Stimulated activated CD8-positive, alpha-beta memory T cell treated with anti-CD3 and anti-CD28 coated beads, Interleukin-4, amount 100 ng/mL, for 4 hours (primary cell): ENCODE data around the gene NUP50.

ENCODE experiments used
- DNase-seq, 2 donors: peaks; one replicate each; pipeline ENCODE4 v3.0.0-alpha.2; 2020; ENCODE audit warnings: low read depth in 2 of 2, low spot score in 1 of 2

Gene NUP50, protein sequence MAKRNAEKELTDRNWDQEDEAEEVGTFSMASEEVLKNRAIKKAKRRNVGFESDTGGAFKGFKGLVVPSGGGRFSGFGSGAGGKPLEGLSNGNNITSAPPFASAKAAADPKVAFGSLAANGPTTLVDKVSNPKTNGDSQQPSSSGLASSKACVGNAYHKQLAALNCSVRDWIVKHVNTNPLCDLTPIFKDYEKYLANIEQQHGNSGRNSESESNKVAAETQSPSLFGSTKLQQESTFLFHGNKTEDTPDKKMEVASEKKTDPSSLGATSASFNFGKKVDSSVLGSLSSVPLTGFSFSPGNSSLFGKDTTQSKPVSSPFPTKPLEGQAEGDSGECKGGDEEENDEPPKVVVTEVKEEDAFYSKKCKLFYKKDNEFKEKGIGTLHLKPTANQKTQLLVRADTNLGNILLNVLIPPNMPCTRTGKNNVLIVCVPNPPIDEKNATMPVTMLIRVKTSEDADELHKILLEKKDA

GRCh38 chr22:45163451-45164269, at the start of gene NUP50:
Gene NUP50, plus strand, starts transcription at chr22:45163925. Its CDS starts 4,253 bp downstream, at chr22:45168178.
- DNase-seq, result peak; percentile 84 to 92

DNA sequence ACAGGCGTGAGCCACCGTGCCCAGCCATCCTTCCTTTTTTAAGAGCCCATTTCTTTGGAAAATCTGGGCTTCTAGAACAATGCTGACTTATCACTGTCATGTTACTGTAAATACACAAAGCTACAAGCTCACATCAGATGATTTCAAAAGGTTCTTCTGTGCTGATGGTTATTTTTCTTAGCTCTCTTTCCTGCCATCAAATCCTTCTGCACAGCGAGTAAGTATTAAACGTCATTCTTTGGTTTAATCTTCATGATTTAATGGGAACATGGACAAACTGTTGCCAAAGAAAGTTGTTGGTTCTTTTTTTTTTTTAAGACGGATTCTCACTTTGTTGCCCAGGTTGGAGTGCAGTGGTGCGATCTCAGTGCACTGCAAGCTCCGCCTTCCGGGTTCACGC, 43.3 kb upstream of the NUP50 start:
- no peak for DNase-seq

DNA sequence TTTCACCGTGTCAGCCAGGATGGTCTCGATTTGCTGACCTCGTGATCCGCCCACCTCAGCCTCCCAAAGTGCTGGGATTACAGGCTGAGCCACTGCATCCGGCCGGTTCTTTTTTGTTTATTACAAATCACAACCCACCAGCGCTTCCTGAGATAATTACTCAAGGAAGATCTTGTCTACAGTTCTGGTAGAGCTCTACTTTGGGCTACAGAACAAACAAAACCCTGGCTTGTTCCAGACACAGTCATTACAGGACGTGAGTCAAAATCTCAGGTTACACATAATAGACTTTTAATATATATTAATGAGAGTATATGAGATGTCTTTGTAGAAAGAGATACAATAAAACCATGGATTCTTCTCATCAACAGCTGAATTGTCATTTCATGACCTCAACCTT, 42.8 kb upstream of the NUP50 start:
- no peak for DNase-seq

DNA sequence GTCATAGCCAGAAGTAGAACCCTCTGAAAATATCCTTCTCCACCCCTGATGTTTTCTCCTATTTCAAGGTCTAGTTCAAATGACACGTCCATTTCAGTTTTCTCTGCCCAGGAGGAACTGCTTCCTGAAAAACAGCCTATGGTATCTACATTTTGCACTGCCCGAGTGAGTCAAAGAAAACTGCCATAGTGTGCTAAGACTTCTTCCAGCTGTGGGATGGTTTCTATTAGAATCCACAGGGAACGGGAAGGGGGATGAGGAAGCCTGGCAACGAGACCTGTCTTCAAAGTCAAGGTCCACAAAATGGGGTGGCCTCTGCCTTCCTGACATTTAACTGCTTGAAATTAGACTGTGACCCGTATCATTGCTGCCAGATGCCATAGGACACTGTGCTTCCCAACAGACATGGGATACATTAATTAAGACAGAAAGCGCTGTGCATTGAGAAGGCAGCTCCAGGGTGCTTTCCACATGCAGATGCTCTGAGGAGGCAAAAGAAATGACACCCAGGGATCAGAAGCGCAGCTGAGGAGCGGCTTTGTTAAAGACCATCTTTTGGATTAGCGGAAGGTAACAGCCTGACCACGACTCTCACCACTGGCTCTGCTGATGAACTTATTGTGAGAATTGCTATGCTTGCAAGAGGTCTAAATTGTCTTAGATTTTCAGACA, 39.4 kb upstream of the NUP50 start:
- no peak for DNase-seq

DNA sequence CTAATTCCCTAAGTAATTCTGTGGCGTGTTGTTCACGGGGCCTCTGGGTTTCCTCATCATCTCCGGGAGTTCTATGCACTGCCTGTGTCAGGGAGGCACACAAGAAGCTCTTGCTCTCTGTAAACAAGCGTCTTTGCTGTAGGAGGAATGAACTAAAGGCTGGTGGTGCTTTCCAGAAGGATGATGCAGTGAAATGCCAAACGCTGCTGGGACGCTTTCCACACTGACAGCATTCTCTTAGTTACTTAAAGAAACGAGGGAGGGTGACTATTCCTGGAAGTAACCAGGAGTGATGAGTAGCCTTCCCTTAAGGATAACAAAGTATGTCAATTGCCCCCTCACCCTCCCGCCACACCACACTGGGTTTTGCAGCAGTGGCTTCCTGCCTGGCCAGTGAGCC, 38.5 kb upstream of the NUP50 start:
- DNase-seq, result no peak

DNA sequence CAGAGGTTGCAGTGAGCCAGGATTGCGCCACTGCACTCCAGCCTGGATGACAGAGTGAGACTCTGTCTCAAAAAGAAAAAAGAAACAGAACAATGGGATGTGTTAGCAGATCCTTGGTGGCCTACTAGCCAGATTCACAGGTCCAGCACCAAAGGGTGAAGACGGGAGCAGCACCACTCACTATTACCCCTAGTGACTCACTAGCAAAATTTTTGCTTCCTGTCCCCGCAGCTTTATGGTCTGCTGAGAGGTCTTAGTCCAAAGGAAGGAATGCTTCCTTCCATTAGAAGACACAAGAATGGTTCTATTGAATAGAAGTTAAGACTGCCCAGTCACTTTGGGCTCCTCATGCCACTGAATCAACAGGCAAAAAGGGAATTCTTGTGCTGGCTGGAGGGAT, 35.9 kb upstream of the NUP50 start:
- DNase-seq, result no peak

GRCh38 chr22:45129703-45130524, 33.8 kb upstream of the NUP50 start:
- DNase-seq, result no peak

GRCh38 chr22:45130891-45131290, 32.8 kb upstream of the NUP50 start:
- no peak for DNase-seq

DNA sequence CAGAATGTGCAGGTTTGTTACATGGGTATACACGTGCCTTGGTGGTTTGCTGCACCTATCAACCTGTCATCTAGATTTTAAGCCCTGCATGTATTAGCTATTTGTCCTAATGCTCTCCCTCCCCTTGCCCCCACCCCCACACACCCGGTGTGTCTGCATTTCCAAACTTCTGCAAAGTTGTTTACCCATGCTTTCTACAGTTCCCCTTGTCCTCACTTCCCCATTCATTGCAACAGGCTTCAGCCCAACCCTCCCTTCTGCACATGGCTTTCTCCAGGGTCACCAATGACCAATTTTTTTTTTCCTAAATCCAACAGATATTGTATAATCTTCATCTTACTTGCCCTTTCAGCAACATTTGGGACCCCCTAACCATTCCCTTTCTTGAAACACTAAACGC, 32.0 kb upstream of the NUP50 start:
- no peak for DNase-seq

- no peak for DNase-seq
Observed at GRCh38 chr22:45134313-45134712, 29.4 kb upstream of the NUP50 start.

DNA sequence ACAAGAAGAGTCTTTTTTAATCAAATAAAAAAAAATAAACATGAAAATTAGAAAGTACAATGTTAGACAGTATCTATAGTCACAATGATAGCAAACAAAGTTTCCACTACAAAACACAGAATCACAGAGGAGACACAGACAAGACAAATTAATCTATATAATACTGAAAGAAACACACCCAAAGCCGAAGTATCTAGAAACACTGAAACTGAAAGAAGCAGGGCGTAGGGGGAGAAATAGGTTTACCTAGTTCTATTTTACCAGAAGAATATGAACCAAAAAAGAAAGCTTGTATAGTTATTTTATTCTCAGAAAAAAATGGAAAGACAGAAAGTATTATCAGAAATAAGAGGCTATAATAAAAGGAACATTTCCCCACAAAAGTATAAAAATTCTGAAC, 27.1 kb upstream of the NUP50 start:
- DNase-seq, result no peak

GRCh38 chr22:45139693-45140092, 24.0 kb upstream of the NUP50 start:
- no peak for DNase-seq

- no peak for DNase-seq
Observed at GRCh38 chr22:45142376-45142775, 21.3 kb upstream of the NUP50 start.

GRCh38 chr22:45144916-45145315, 18.8 kb upstream of the NUP50 start:
- no peak for DNase-seq

DNA sequence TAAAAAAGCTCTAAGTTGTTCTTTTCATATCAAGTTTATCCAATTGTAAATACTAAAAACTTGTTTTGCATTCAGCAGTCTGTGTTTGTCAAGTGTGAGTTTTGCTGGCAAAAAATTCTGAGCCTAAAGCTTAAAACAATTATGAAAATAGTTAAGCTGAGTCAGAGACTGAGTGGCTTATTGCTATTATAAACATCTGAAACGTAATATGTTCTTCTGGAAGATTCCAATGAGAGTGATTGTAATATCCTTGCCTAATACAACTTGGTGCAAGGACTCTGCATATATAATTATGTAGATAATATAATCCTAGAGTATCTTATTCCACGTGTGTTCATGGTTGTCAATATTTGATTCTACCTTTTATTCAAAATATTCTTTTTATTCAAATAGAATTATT, 14.1 kb upstream of the NUP50 start:
- no peak for DNase-seq

DNA sequence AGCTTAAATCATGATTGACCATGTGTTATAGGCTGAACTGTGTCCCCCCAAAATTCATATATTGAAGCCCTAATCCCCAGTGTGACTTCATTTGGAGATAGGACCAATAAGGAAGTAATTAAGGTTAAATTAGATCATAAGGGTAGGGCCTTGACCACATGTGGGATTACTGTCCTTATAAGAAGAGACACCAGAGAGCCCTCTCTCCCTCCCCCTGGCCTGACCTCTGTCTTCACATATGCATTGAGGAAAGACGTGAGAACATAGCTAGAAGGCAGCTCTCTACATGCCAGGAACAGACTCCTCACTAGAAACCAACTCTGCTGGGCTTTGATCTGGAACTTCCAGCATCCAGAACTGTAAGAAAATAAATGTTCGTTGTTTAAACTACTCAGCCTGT, 13.6 kb upstream of the NUP50 start:
- no peak for DNase-seq

GRCh38 chr22:45151503-45151902, 12.2 kb upstream of the NUP50 start:
- no peak for DNase-seq

- DNase-seq, result no peak
Observed at GRCh38 chr22:45154383-45154782, 9.3 kb upstream of the NUP50 start.

DNA sequence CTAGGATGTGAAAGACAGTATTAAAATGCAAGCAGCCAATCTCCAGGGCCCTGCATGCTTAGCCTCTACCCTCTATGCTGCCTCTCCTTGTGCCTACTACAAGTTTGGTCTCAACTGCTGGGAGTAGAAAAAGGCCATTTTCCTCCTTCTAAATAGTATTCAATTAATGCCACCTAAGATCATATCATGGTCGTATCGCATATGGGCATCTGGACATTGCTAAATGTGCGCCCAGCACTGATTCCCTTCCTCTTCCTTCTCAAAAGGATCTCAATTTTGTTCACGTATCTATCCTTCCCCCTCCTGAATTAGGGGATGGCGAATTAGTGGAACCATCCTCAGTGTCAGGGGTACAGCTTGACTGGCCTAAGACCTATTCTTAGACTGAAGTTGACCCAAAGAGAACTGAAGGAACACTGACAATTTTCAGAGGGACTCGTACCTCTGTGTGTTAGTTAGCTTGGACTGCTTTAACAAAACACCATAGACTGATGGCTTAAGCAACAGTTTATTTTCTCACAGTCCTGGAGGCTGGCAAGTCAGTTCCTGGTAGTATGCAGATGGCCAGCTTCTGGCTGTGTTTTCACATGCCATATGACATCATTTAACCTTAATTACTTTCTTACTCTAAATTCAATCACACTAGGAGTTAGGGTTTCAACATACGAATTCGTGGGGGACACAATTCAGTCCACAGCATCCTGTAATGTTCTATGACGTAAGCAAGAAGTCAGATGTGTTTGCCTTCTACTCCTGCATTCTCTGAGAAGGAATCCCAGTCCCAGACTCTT, 8.5 kb upstream of the NUP50 start:
- DNase-seq, result no peak

DNA sequence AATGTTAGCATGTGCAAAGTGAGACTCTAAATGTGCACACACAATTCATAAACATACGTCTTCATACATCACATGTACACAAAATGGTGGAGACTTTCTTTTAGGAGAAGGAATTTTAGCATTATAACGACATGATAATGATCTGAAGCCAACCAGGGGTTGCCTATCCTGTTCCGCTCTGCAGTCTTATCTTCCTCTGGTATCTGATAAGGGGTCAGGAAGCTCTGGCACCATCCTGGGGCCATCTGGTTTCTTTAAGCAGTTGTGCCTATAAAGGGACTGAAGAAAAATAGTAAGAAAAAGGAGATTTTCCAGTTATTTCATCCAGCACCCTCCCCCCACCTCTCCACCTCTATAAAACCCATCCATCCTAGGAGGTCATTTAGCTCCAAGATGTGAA, 5.8 kb upstream of the NUP50 start:
- DNase-seq, result no peak
